OCI-LY3 (cell line): ENCODE measurements around the gene TCF12.
"Not testable (repeated sequence)": the region's sequence is repeated elsewhere in the genome, so short reads cannot be mapped to it uniquely, and the experiment has no call there.

Experiments
- H2AFZ ChIP-seq: fragments of 200-600, 300-600 bp; shearing (Covaris generic); 2 replicates; pipeline ENCODE4 v1.6.0; 2014; ENCODE audit warnings: antibody characterized with exemption, low read depth, low read length
- H3K27ac ChIP-seq: fragments of 200-600, 300-600 bp; sonication (generic); 2 replicates; pipeline ENCODE4 v1.5.1; 2014; ENCODE audit warnings: mild to moderate bottlenecking, low read length, moderate library complexity, mixed read lengths
- H3K27me3 ChIP-seq: fragments of 200-600, 300-600 bp; sonication (generic); 2 replicates; pipeline ENCODE4 v1.6.1; 2014; ENCODE audit warnings: low read depth, low read length, mixed read lengths
- H3K36me3 ChIP-seq: fragments of 200-600, 300-600 bp; sonication (generic); replicated peaks from 2 replicates; pipeline ENCODE3; 2014; ENCODE audit warnings: low read depth, low read length, mixed read lengths
- H3K4me1 ChIP-seq: fragments of 300-600, 200-600 bp; sonication (generic); 2 replicates; pipeline ENCODE4 v1.6.1; 2014; ENCODE audit warnings: low read length, mixed read lengths
- H3K4me2 ChIP-seq: fragments of 200-600, 300-600 bp; sonication (generic); 2 replicates; pipeline ENCODE4 v1.6.1; 2014; ENCODE audit warnings: low read length, mixed read lengths
- H3K4me3 ChIP-seq: fragments of 300-600, 200-600 bp; sonication (generic); 2 replicates; pipeline ENCODE4 v1.5.1; 2014; ENCODE audit warnings: antibody characterized with exemption, mild to moderate bottlenecking, low read length, moderate library complexity
- H3K79me2 ChIP-seq: fragments of 300-600, 200-600 bp; shearing (Covaris generic); 2 replicates; pipeline ENCODE4 v1.6.1; 2014; ENCODE audit warnings: mild to moderate bottlenecking, low read length, mixed read lengths
- H3K9ac ChIP-seq: fragments of 300-600, 200-600 bp; shearing (Covaris generic); 2 replicates; pipeline ENCODE4 v1.6.0; 2014; ENCODE audit warnings: mild to moderate bottlenecking, low read length, moderate library complexity
- H3K9me3 ChIP-seq: fragments of 200-600, 300-600 bp; shearing (Covaris generic); 2 replicates; pipeline ENCODE4 v1.6.1; 2014; ENCODE audit warnings: low read length, mixed read lengths; ENCODE audit not compliant: insufficient read depth
- H4K20me1 ChIP-seq: fragments of 200-600, 300-600 bp; sonication (generic); 2 replicates; pipeline ENCODE4 v1.6.1; 2016; ENCODE audit warnings: low read length, mixed read lengths; ENCODE audit not compliant: insufficient read depth
- CTCF ChIP-seq: fragments of 200-600, 300-600 bp; sonication (generic); IDR thresholded peaks from 2 replicates; pipeline ENCODE4 v1.5.1; 2014; ENCODE audit warnings: antibody characterized with exemption, low read length, low read depth
- EZH2phosphoT487 ChIP-seq: fragments of 200-600 bp; shearing (Covaris generic); IDR thresholded peaks from 2 replicates; pipeline ENCODE4 v1.6.1; 2018; ENCODE audit warnings: antibody characterized with exemption, mixed run types, low read depth

The TCF12 gene

DNA sequence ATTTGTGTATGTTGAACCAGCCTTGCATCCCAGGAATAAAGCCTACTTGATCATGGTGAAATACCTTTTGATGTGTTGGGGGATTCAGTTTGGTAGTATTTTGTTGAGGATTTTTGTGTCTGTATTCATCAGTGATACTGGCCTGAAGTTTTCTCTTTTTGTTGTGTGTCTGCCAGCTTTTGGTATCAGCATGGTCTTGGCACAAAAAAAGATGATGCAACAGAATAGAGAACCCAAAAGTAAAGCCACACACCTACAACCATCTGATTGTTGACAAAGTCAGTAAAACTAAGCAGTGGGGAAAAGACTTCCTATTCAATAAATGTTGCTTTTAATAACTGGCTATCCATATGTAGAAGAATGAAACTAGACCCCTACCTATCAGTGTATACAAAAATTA is 77.6 kb downstream of the TCF12 start:
- Histone ChIP-seq H3K79me2 (peaks cover 9% of the 10 kb centered on the region; the same call in 1 of the 2 replicates), H2AFZ (no peak overlapping the region), H3K9me3 (peaks cover 5% of the 10 kb centered on the region), H3K9ac (no peak overlapping the region), H3K4me2 (no peak overlapping the region), H4K20me1 (no peaks in the 10 kb centered on the region), H3K27me3 (no peaks in the 10 kb centered on the region), H3K27ac (no peak overlapping the region), H3K36me3 (peaks cover 10% of the 10 kb centered on the region), H3K4me3 (no peak overlapping the region), H3K4me1 (no peaks in the 10 kb centered on the region)
- TF ChIP-seq CTCF (no peak), EZH2phosphoT487 (no peak)

- no peaks in the 10 kb centered on the region for H3K27me3 ChIP-seq
- H4K20me1 ChIP-seq = peaks cover 3% of the 10 kb centered on the region; the same call in 1 of the 2 replicates
- no peak overlapping the region for H3K9ac ChIP-seq
- no peak overlapping the region for H3K4me2 ChIP-seq
- TF ChIP-seq CTCF (no peak), EZH2phosphoT487 (no peak)
- no peak overlapping the region for H2AFZ ChIP-seq
- peaks cover 7% of the 10 kb centered on the region; the same call in 1 of the 2 replicates for H3K79me2 ChIP-seq
- H3K4me1 ChIP-seq = no peaks in the 10 kb centered on the region
- H3K9me3 ChIP-seq = peaks cover 5% of the 10 kb centered on the region
- H3K36me3 ChIP-seq = peaks cover 10% of the 10 kb centered on the region
- H3K27ac ChIP-seq = no peak overlapping the region
- H3K4me3 ChIP-seq = no peak overlapping the region
Observed at GRCh38 chr15:56996746-56997470, 78.5 kb downstream of the TCF12 start.

DNA sequence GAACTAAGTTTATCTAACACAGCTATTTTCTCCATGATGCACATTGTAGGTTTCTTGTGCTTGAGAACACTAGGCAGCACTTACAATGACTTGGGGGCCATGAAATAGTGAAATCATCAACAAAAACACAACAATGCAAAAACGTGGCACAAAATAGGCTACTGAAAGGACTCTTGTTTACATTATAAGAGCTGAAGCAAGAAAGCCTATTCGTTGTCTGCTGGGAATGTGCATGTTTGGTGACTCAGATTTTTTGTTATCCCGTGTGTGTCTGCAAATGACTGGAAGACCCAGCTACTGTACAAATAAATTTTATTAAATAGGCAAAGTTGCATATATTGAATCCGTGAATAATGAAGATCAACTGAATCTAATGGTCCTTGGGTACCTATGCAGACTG is 85.0 kb downstream of the TCF12 start:
- Histone ChIP-seq H3K4me3 (no peak overlapping the region), H3K9me3 (no peaks in the 10 kb centered on the region), H4K20me1 (peaks cover 4% of the 10 kb centered on the region), H3K36me3 (no peaks in the 10 kb centered on the region), H3K9ac (no peak overlapping the region), H2AFZ (no peak overlapping the region), H3K27me3 (no peaks in the 10 kb centered on the region), H3K4me2 (no peak overlapping the region), H3K79me2 (0 out of 2 replicates have a peak, but pooled peaks cover 3% of the 10 kb centered on the region), H3K4me1 (no peaks in the 10 kb centered on the region), H3K27ac (no peak overlapping the region)
- TF ChIP-seq CTCF (no peak), EZH2phosphoT487 (no peak)

- no peaks in the 10 kb centered on the region for H3K36me3 ChIP-seq
- H2AFZ ChIP-seq = no peak overlapping the region
- peaks cover 4% of the 10 kb centered on the region for H4K20me1 ChIP-seq
- H3K9me3 ChIP-seq = no peaks in the 10 kb centered on the region
- H3K79me2 ChIP-seq = 0 out of 2 replicates have a peak, but pooled peaks cover 3% of the 10 kb centered on the region
- no peak overlapping the region for H3K9ac ChIP-seq
- no peaks in the 10 kb centered on the region for H3K4me1 ChIP-seq
- no peak overlapping the region for H3K4me3 ChIP-seq
- no peak overlapping the region for H3K4me2 ChIP-seq
- TF ChIP-seq EZH2phosphoT487 (no peak), CTCF (no peak)
- H3K27ac ChIP-seq = no peak overlapping the region
- H3K27me3 ChIP-seq = no peaks in the 10 kb centered on the region
Observed at GRCh38 chr15:57005244-57005643, 86.8 kb downstream of the TCF12 start.

- H3K4me2 ChIP-seq, H4K20me1 ChIP-seq, H3K27ac ChIP-seq, H3K4me3 ChIP-seq, H3K9me3 ChIP-seq, H3K27me3 ChIP-seq, H2AFZ ChIP-seq, H3K4me1 ChIP-seq, H3K36me3 ChIP-seq, H3K9ac ChIP-seq: not testable (repeated sequence)
- H3K79me2 ChIP-seq = peaks cover 13% of the 10 kb centered on the region; the same call in 1 of the 2 replicates
Observed at GRCh38 chr15:57007797-57008196, 89.4 kb downstream of the TCF12 start.
